GM23248 (cell line): Measurements from ENCODE around the gene KYAT1. TPM values are rescaled to one million over a fixed set of nuclear protein-coding genes. Genes with fewer than 3 reads are reported as not detected.

ENCODE experiments used
- DNase-seq: peaks from one replicate; pipeline ENCODE4 v3.0.0-alpha.2; 2015
- H2AFZ ChIP-seq: fragments of 200-600 bp; sonication (generic); 2 replicates; pipeline ENCODE4 v1.6.1; 2016; ENCODE audit warnings: antibody characterized with exemption
- H3F3A ChIP-seq: fragments of 200-600 bp; sonication (generic); 2 replicates; pipeline ENCODE4 v1.6.1; 2016; ENCODE audit warnings: mild to moderate bottlenecking, antibody characterized with exemption, mixed run types; ENCODE audit not compliant: insufficient read depth
- H3K27ac ChIP-seq: fragments of 200-600 bp; sonication (generic); 2 replicates; pipeline ENCODE4 v1.5.1; 2016; ENCODE audit warnings: mild to moderate bottlenecking
- H3K27me3 ChIP-seq: fragments of 200-600 bp; sonication (generic); replicated peaks from 2 replicates; pipeline ENCODE4 v1.6.1; 2016; ENCODE audit warnings: mild to moderate bottlenecking; ENCODE audit not compliant: insufficient read depth
- H3K36me3 ChIP-seq: fragments of 200-600 bp; sonication (generic); 2 replicates; pipeline ENCODE4 v1.6.1; 2016; ENCODE audit warnings: low read depth, mild to moderate bottlenecking
- H3K4me1 ChIP-seq: fragments of 200-600 bp; sonication (generic); 2 replicates; pipeline ENCODE4 v1.6.1; 2016; ENCODE audit warnings: mild to moderate bottlenecking; ENCODE audit not compliant: insufficient read depth
- H3K4me2 ChIP-seq: fragments of 200-600 bp; sonication (generic); one replicate; pipeline ENCODE4 v1.6.1; 2016; ENCODE audit warnings: mild to moderate bottlenecking; ENCODE audit not compliant: unreplicated experiment
- H3K4me3 ChIP-seq: fragments of 200-600 bp; sonication (generic); 2 replicates; pipeline ENCODE4 v1.5.1; 2016; ENCODE audit warnings: mild to moderate bottlenecking
- H3K79me2 ChIP-seq: fragments of 200-600 bp; sonication (generic); 2 replicates; pipeline ENCODE4 v1.6.1; 2016; ENCODE audit warnings: mild to moderate bottlenecking; ENCODE audit not compliant: insufficient read depth
- H3K9ac ChIP-seq: fragments of 200-600 bp; sonication (generic); 2 replicates; pipeline ENCODE4 v1.6.1; 2016; ENCODE audit warnings: mild to moderate bottlenecking
- H3K9me2 ChIP-seq: fragments of 200-600 bp; sonication (generic); 2 replicates; pipeline ENCODE4 v1.6.1; 2016; ENCODE audit warnings: mixed run types, mild to moderate bottlenecking, moderate library complexity; ENCODE audit not compliant: insufficient read depth
- H3K9me3 ChIP-seq: fragments of 200-600 bp; sonication (generic); one replicate; pipeline ENCODE4 v1.6.1; 2017; ENCODE audit warnings: low read depth
- H4K20me1 ChIP-seq: fragments of 200-600 bp; sonication (generic); 2 replicates; pipeline ENCODE4 v1.6.0; 2016; ENCODE audit not compliant: insufficient read depth
- EZH2 ChIP-seq: fragments of 200-600 bp; sonication (generic); IDR thresholded peaks from 2 replicates; pipeline ENCODE4 v1.6.1; 2018; ENCODE audit warnings: antibody characterized with exemption, mild to moderate bottlenecking; ENCODE audit not compliant: insufficient read depth, poor library complexity, severe bottlenecking
- EZH2phosphoT487 ChIP-seq: fragments of 200-600 bp; sonication (generic); IDR thresholded peaks from 2 replicates; pipeline ENCODE4 v1.6.1; 2018; ENCODE audit warnings: antibody characterized with exemption, moderate library complexity, mild to moderate bottlenecking, low read depth; ENCODE audit not compliant: insufficient read depth
- WGBS, 2 experiments: methylation state at CpG; one replicate each; pipeline ENCODE4 v1.1.6; 2015 to 2017; ENCODE audit warnings: low lambda C conversion rate in 2 of 2, low coverage in 1 of 2; ENCODE audit errors: missing lambda C conversion rate in 2 of 2; 5-methylcytosine and 5-hydroxymethylcytosine counted together
- in situ Hi-C: fragments of 300-500 bp; cut with MboI; formaldehyde crosslinking; loops from 2 replicates; pipeline ENCODE4 v1.15.0; 2020
- polyA plus RNA-seq: library from polyadenylated mRNA; unstranded; fragments of >200 nt; fragmentation: Nextera tagmentation; extraction: Ambion mirVana; gene quantifications from 2 replicates; pipeline ENCODE4 v1.2.1, GENCODE V29; 2016
- total RNA-seq: library from RNA; depleted of rRNA; stranded (reverse); fragments of >200 nt; shearing (Covaris generic); gene quantifications from 2 replicates; pipeline ENCODE4 v1.2.3, GENCODE V29; 2014; rRNA removed

Gene KYAT1
- total RNA-seq (5.1 and 5.8 TPM in 2 replicates), polyA plus RNA-seq (4.4 and 5.5 TPM in 2 replicates)

DNA sequence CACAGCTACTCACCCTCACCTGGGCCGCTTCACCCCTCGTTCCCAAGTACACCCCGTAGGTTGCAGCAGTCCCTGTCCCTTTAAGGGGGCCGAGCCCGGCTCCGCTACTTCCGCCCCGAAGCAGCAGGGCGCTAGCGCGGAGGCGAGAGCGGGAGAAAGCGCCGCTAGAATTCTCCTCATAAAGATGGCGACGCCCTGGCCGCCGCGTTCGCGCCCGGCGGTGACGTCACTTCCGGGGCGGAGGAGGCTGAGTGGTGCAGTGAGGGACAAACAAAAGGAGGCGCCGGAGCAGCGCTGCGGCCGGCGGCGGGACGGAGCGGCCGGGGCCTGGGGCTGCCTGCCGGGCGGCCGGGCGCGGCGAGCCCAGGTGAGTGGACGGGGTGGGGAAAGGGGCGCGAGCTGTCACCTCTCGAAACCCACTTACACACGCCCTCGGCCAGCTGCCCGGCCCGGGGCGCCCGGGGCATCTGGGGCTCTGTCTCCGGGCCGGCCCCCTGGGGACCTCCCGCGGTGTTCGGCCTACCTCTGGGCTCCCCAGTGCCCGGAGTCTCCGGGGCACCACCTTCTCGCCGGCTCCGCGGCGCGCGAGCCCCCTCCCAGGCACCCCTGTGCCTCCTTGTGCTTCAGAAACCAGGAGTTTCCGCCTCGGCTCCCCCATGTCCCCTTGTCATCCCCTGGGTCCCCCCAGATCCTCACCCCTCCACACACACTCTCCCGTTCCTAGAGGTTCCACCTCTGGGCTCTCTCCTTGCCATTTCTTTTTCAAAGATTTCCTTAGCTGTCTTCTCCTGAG lies at the start of gene KYAT1, which contains the start of gene LRRC8A:
Gene KYAT1 (minus strand): TSS at position 67 of the 793 bp plus-strand sequence. CDS start 36,545 bp downstream, outside the sequence.
Gene LRRC8A (plus strand): TSS at position 250 of the 793 bp plus-strand sequence. CDS start 25,032 bp downstream, outside the sequence.
- Histone ChIP-seq H3K9me3 (no peaks in the 10 kb centered on the region), H3K4me2 (peak within 1 kb of the TSS; percentile 91), H3K9me2 (no peaks in the 10 kb centered on the region), H3K27ac (peak within 1 kb of the TSS; percentile 69), H3K27me3 (no peaks in the 10 kb centered on the region), H3F3A (no peaks in the 10 kb centered on the region), H2AFZ (peak within 1 kb of the TSS; percentile 95), H3K36me3 (peaks cover 5% of the 10 kb centered on the region; the same call in 1 of the 2 replicates), H3K4me1 (peaks cover 11% of the 10 kb centered on the region; the same call in 1 of the 2 replicates), H3K9ac (peak within 1 kb of the TSS; percentile 87), H3K4me3 (peak within 1 kb of the TSS; percentile 88), H3K79me2 (peaks cover 65% of the 10 kb centered on the region), H4K20me1 (no peaks in the 10 kb centered on the region)
- DNase-seq: peak; percentile 99
- in situ Hi-C loops: no loop called here
- TF ChIP-seq EZH2phosphoT487 (no peak), EZH2 (no peak)
- WGBS, 2 experiments: 1% methylated on average over 53 to 60 of the region's 70 CpGs

DNA sequence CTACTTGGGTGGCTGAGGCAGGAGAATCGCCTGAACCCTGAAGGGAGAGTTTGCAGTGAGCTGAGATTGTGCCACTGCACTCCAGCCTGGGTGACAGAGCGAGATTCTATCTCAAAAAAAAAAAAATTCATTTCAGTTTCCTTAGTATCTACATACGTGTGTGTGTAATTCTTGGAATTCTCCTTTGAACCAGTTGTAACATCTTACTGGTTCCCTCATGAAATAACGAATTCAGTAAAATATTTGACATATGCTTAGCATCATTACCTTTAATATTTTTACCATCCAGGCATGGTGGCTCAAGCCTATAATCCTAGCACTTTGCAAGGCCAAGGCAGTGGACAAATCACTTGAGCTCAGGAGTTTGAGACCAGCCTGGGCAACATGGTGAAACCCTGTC lies 47.8 kb upstream of the KYAT1 start:
- H3K9me3 ChIP-seq: no peaks in the 10 kb centered on the region
- H3K4me3 ChIP-seq: no peak overlapping the region
- TF ChIP-seq EZH2 (no peak), EZH2phosphoT487 (no peak)
- H3K27me3 ChIP-seq: no peaks in the 10 kb centered on the region
- in situ Hi-C loops: loop anchor here (5.0 kb wide), 1 partner anchor 62 kb away; no protein-coding TSS in a partner anchor
- no peaks in the 10 kb centered on the region for H3K79me2 ChIP-seq
- no peak overlapping the region for H3K4me2 ChIP-seq
- H3K36me3 ChIP-seq: no peaks in the 10 kb centered on the region
- no peaks in the 10 kb centered on the region for H4K20me1 ChIP-seq
- no peaks in the 10 kb centered on the region for H3K9me2 ChIP-seq
- no peak for DNase-seq
- H3K4me1 ChIP-seq: no peaks in the 10 kb centered on the region
- WGBS, 2 experiments: 92 to 95% methylated on average over 4 of the region's 4 CpGs
- no peak overlapping the region for H3K27ac ChIP-seq
- no peak overlapping the region for H2AFZ ChIP-seq
- H3K9ac ChIP-seq: no peak overlapping the region
- H3F3A ChIP-seq: no peaks in the 10 kb centered on the region

DNA sequence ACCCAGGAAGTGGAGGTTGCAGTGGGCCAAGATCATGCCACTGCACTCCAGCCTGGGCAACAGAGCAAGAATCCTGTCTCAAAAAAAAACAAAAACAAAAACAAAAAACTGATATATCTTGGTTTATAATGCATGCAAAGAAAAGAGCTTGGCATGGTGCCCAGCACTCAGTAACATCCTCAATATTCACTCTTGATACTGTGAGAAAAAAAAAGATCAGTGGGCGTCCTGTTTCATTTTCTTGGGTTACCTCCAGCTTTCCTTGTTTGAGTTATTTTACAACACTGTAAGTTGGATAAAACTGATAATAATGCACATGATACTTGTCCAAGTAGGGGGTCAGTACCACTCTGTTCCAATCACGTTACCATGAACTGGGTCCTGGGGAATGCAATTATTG lies 46.9 kb upstream of the KYAT1 start:
- WGBS, 2 experiments: 87 to 91% methylated on average over 2 of the region's 2 CpGs
- Histone ChIP-seq H3F3A (no peaks in the 10 kb centered on the region), H4K20me1 (no peaks in the 10 kb centered on the region), H2AFZ (no peak overlapping the region), H3K9ac (no peak overlapping the region), H3K27ac (no peak overlapping the region), H3K79me2 (no peaks in the 10 kb centered on the region), H3K9me2 (no peaks in the 10 kb centered on the region), H3K4me2 (no peak overlapping the region), H3K4me1 (no peaks in the 10 kb centered on the region), H3K9me3 (no peaks in the 10 kb centered on the region), H3K4me3 (no peak overlapping the region), H3K27me3 (no peaks in the 10 kb centered on the region), H3K36me3 (no peaks in the 10 kb centered on the region)
- DNase-seq: no peak
- in situ Hi-C loops: loop anchor here (5.0 kb wide), 1 partner anchor 61 kb away; no protein-coding TSS in a partner anchor
- no peak for TF ChIP-seq EZH2phosphoT487
- no peak for TF ChIP-seq EZH2

DNA sequence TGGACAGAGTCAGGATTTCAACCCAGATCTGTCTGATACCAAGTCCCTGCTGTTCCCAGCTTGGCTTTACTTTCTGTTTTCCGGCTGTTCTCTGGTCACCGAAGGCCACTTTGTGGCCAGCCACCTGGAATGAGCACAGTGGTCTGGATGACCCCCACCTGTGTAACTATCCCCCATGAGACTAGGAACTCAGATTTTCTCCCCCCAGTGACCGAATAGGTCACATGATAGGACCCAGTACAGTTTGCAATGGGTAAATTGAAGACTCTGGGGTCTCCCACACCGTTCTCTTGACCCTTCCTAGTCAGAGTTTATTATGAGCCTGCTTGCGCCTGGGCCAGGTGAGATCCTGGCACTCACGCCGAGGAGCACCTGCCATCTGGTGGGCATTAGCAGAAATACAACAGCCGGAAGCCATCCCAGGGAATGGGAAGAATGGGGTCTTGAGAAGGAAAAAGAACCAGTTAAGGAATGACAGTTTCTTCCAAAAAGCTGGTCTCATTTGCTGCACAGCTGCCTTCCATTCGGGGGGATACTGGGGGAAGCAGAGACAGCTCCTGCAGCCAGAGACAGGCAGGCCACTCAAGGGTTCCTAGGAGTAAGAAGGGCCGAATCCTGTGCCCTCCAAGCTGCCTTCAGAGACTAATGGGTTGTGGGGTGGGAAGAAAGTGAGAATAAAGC lies 46.1 kb upstream of the KYAT1 start:
- DNase-seq: peak; percentile 47
- in situ Hi-C loops: loop anchor here (5.0 kb wide), 1 partner anchor 61 kb away; no protein-coding TSS in a partner anchor
- no peaks in the 10 kb centered on the region for H3K79me2 ChIP-seq
- no peak overlapping the region for H3K9ac ChIP-seq
- H3K27me3 ChIP-seq: no peaks in the 10 kb centered on the region
- H3K9me3 ChIP-seq: no peaks in the 10 kb centered on the region
- no peak overlapping the region for H3K4me2 ChIP-seq
- TF ChIP-seq EZH2 (no peak), EZH2phosphoT487 (no peak)
- H3K4me1 ChIP-seq: no peaks in the 10 kb centered on the region
- no peaks in the 10 kb centered on the region for H3K9me2 ChIP-seq
- no peak overlapping the region for H3K4me3 ChIP-seq
- no peaks in the 10 kb centered on the region for H3K36me3 ChIP-seq
- no peaks in the 10 kb centered on the region for H4K20me1 ChIP-seq
- 0 out of 2 replicates have a peak overlapping the region, but pooled peaks have one; percentile 27 for H2AFZ ChIP-seq
- H3F3A ChIP-seq: no peaks in the 10 kb centered on the region
- whole genome bisulfite sequencing, 2 experiments: 27 to 30% methylated on average over 10 of the region's 10 CpGs
- no peak overlapping the region for H3K27ac ChIP-seq
